HEK293 (cell line): Measurements from ENCODE around the gene ATP6V0A4.

Source experiments
- CTCF ChIP-seq: fragments of 450-650 bp; formaldehyde crosslinking; IDR thresholded peaks from 2 replicates; pipeline ENCODE4 v1.5.1; 2016; ENCODE audit warnings: missing biosample characterization, missing genetic modification characterization
- REPIN1 ChIP-seq: fragments of 450-650 bp; formaldehyde crosslinking; IDR thresholded peaks from 2 replicates; pipeline ENCODE4 v1.5.1; 2017; ENCODE audit warnings: missing biosample characterization, missing genetic modification characterization, low read depth
- SETDB1 ChIP-seq: IDR thresholded peaks from one replicate; pipeline ENCODE4 v1.6.1; 2017; ENCODE audit warnings: mild to moderate bottlenecking, low read length, moderate library complexity, mixed read lengths; ENCODE audit not compliant: insufficient read length
- WT1 ChIP-seq: fragments of 450-650 bp; formaldehyde crosslinking; IDR thresholded peaks from 2 replicates; pipeline ENCODE4 v1.5.1; 2016; ENCODE audit warnings: missing biosample characterization, missing genetic modification characterization
- ZBTB8A ChIP-seq: fragments of 450-650 bp; formaldehyde crosslinking; IDR thresholded peaks from 2 replicates; pipeline ENCODE4 v1.5.1; 2016; ENCODE audit warnings: missing biosample characterization, missing genetic modification characterization
- ZNF121 ChIP-seq: fragments of 450-650 bp; formaldehyde crosslinking; IDR thresholded peaks from 2 replicates; pipeline ENCODE4 v1.5.1; 2016; ENCODE audit warnings: missing biosample characterization, missing genetic modification characterization
- ZNF548 ChIP-seq: fragments of 450-650 bp; formaldehyde crosslinking; IDR thresholded peaks from 2 replicates; pipeline ENCODE4 v1.5.1; 2016; ENCODE audit warnings: missing biosample characterization, missing genetic modification characterization
- TF ChIP-seq, protein P1 (sequence below): fragments of 450-650 bp; formaldehyde crosslinking; optimal IDR thresholded peaks from 2 replicates; pipeline ENCODE3; 2016; ENCODE audit warnings: missing biosample characterization, mild to moderate bottlenecking, missing genetic modification characterization

DNA sequence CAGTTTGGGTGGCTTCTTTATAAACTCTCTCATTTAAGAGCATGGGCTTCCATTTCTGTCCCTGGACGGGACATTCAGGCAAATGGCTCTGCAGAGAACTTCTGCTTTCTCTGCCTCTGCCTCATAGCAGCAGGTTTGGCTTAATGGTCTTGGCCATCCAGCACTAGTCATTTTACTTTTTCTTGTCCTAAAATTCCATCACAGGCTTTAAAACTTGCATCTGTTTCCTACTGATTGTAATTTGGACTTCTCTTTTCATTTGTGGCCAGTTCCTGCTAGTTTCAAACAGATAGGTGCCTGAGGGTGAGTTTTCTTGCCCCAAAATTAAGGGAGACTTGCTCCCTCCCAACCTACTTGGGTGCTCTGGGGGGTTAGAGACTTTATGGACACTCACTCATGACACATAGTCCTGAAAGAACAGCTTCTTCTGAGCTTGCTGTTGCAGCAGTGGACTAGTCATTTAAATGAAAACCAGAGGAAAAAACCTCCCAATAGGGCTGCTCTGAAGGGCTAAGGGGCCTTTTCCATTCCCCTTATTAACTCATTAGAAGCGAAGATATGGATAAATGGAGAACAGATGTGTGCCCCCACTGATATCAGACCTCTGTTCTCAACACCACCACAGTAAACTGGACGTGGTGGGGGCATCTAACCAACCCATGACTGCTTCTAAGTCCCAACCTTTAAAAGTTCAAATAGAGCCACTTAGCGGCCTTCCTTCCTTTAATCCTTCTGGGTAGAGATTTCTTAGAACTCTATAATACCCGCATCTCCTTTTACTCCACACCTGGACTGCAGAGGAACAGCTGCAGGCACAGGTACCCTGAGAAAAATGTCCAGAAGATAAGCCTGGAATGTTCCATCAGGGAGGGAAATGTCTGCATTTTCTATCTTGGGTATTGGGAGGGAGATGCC, 135.7 kb downstream of the ATP6V0A4 start:
- TF ChIP-seq CTCF (no peak), ZNF121 (tag by site-specific recombination) (no peak), REPIN1 (tag by site-specific recombination) (no peak), WT1 (no peak), ZBTB8A (no peak), ZNF548 (tag by site-specific recombination) (no peak), SETDB1 (no peak)
- TF ChIP-seq, protein P1, sequence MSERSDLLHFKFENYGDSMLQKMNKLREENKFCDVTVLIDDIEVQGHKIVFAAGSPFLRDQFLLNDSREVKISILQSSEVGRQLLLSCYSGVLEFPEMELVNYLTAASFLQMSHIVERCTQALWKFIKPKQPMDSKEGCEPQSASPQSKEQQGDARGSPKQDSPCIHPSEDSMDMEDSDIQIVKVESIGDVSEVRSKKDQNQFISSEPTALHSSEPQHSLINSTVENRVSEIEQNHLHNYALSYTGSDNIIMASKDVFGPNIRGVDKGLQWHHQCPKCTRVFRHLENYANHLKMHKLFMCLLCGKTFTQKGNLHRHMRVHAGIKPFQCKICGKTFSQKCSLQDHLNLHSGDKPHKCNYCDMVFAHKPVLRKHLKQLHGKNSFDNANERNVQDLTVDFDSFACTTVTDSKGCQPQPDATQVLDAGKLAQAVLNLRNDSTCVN: no peak
